ENCODE results near the gene THTPA.
"Not testable (repeated sequence)": the region's sequence is repeated elsewhere in the genome, so short reads cannot be mapped to it uniquely, and the experiment has no call there.

THTPA gene

GRCh38 chr14:23533652-23534435 is 22.2 kb upstream of the THTPA start:
- DNase-seq, result no peak

GRCh38 chr14:23535943-23536342 is 20.1 kb upstream of the THTPA start:
- DNase-seq, result no peak

- no peak for DNase-seq
These were observed 19.6 kb upstream of the THTPA start for GRCh38 chr14:23536494-23536893.

DNA sequence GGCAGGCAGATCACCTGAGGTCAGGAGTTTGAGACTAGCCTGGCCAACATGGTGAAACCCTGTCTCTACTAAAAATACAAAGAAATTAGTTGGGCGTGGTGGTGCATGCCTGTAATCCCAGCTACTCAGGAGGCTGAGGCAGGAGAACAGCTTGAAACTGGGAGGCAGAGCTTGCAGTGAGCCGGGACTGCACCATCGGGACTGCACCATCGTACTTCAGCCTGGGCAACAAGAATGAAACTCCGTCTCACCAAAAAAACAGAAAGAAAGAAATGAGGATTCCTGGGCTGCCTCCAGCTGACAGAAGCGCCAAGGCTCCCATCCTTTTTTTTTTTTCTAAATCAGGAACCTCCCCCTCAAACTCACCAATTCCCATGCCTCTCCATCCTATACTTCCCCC is 19.2 kb upstream of the THTPA start:
- not testable (repeated sequence) for DNase-seq

DNA sequence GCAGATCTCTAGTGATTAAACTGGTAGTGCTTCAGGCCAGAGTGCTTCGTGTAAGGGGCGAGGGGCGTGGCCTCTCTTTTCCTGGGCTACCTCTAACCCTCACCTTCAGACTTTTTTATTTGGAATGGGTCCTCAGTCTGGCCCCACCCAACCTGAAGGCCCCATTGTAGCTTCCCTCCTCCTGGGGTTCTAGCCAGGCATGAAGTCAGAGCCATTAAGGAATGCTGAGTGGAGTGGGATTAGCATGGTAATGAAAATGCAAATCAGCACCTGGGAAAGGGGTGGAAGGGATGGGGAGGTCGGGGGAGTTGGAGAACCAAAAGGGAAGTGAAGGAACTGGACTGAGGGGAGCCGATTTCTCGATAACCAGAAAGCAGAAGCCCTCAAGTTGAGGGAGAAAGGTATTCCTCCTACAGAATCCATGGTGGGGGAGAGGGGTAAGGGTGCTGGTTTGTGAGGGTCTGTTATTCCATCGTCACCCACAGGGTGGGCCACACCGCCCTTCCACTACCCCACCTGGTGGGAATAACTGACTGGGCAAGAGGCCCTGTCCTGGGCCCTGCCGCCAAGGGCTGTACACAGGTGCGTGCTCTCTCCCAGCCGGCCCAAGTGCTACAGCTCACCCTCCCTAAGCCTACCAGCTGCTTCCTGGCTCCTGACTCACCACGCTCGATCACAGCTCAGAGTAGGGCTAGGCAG is 18.6 kb upstream of the THTPA start:
- no peak for DNase-seq

DNA sequence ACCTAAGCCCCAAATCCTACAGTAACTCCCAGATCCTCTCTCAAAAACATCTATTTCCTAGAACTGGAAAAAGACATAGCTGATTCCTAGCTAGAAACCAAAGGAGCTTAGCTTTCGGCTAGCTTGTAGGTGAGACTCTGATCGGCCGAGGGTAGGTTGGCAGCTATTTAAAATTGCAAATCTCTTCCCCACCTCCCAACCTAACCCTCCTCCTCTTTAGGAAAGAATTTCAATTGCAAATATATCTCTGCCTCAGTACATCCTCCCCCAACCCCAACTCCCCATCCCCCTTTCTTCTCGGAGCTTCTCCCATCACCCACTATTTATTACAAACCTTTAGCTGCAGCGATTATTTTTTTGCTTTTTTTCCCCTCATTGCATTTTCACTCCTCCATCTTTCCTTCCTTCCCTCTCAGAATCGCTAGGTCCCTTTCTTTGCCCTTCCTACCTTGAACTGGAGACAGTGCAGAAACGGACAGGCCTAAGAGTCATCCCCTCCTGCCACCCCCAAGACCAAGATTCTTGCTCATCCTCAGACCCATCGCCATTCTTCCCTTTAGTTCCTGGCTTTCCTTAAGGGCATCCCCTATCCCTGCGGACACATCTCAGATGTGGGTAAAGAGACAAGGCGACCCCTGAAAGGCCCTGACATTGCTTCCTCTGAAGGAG is 17.9 kb upstream of the THTPA start:
- DNase-seq, result no peak

DNA sequence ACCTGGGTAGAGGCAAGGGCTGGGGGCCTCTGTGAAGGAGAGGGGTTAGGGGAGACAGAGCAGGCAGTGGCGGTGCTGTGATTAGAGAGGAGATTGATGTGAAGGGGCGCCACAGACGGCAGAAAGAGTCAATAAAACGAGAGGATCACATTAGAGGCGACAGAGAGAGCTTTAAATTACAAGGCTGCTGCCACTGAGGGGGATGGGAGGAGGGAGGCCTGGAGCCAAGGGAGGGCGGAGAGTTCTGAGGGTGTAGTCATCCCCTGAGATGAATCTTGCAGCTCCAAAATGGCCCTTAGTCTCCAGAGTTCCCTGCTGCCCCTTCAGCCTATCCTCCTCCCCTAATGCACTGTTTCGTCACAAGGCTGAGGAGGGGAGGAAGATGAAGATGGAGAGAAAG is 17.3 kb upstream of the THTPA start:
- DNase-seq, result no peak

GRCh38 chr14:23539248-23540140 is 16.6 kb upstream of the THTPA start:
- peak; percentile 33 for DNase-seq

DNA sequence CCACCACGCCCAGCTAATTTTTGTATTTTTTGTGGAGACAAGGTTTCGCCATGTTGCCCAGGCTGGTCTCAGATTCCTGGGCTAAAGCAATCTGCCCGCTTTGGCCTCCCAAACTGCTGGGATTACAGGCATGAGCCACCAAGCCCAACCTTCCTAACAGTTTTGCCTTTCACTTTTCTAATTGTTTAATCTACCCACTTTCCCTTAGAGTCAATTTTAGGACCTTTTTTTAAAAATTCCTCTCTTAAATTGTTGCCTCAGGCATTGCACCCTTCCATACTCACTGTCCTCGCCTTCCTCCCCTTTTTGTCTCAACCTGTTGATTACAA is 16.0 kb upstream of the THTPA start:
- DNase-seq, result no peak

GRCh38 chr14:23542261-23542660 is 13.8 kb upstream of the THTPA start:
- no peak for DNase-seq

- DNase-seq, result no peak
These were observed 12.7 kb upstream of the THTPA start for GRCh38 chr14:23543403-23543802.

GRCh38 chr14:23544511-23545447 is 11.3 kb upstream of the THTPA start:
- peak; percentile 98 for DNase-seq

GRCh38 chr14:23545740-23546365 is 10.2 kb upstream of the THTPA start:
- DNase-seq, result no peak

DNA sequence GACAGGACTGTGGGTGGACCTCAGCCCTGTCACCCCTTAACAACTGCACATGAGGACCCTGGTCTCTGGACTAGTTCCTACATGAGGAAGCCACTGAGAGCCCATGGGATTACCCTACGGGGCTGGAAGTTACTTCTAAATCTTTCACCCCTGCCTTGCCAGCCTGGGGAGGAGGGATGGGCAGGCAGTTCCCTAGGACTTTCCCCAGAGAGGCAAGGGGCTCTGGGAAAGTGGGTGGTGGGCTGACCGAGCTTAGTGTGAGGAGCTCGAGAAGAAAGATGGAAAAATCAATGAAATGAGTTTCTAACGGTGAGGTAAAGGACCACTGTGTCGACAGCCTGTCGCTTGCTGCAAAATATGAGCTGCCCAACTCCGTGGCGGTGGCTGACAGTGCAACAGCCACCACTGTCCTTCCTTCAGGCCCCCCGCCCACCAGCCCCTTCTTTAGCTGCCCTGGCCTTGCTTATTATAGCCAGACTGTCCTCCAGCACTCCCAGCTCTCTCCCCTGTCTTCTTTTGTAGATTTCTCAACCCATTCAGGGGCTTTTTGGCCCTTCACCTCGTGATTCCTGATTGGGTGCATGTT is 9.5 kb upstream of the THTPA start:
- DNase-seq, result no peak

GRCh38 chr14:23547924-23548323 is 8.1 kb upstream of the THTPA start:
- no peak for DNase-seq

- DNase-seq, result no peak
These were observed 7.4 kb upstream of the THTPA start for GRCh38 chr14:23548351-23549318.

DNA sequence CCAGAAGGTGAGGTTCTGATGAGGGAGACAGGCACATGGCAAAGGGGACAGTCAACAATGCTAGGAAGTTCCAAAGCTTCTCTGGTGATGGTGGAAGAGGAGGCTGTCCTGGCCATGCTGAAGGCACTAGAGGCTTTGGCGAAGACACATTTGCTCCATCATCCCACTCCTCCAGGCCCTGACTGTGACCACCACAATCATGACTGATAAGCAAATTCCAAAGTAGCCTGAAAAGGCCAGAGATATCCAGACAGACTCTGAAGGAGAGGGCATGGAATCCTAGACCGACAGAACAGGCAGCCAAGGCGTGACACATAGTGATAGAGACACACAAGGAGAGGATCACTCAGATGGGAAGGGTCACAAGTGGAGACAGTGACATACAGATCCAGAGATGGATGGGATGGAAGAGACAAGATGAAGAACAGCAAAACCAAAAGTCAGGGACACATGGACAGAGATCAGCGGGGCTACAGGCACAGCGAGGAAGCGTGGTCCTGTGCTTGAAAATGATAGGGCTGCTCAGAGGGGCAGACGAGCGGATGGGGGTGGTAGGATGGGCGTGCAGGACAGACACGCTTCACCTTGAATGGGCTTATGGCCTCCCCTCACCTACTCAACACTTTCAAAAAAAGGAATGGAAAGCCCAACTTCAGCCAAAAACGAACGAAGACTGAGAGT is 5.8 kb upstream of the THTPA start:
- DNase-seq, result no peak

- no peak for DNase-seq
These were observed 5.2 kb upstream of the THTPA start for GRCh38 chr14:23550812-23551265.

Data from COR-L47 (cell line).